CMK (cell line): Measurements from ENCODE around the gene SLC22A31.

Source experiments
- DNase-seq: peaks from one replicate; pipeline ENCODE4 v3.0.0-alpha.2; 2010; ENCODE audit warnings: low read depth

The SLC22A31 gene

DNA sequence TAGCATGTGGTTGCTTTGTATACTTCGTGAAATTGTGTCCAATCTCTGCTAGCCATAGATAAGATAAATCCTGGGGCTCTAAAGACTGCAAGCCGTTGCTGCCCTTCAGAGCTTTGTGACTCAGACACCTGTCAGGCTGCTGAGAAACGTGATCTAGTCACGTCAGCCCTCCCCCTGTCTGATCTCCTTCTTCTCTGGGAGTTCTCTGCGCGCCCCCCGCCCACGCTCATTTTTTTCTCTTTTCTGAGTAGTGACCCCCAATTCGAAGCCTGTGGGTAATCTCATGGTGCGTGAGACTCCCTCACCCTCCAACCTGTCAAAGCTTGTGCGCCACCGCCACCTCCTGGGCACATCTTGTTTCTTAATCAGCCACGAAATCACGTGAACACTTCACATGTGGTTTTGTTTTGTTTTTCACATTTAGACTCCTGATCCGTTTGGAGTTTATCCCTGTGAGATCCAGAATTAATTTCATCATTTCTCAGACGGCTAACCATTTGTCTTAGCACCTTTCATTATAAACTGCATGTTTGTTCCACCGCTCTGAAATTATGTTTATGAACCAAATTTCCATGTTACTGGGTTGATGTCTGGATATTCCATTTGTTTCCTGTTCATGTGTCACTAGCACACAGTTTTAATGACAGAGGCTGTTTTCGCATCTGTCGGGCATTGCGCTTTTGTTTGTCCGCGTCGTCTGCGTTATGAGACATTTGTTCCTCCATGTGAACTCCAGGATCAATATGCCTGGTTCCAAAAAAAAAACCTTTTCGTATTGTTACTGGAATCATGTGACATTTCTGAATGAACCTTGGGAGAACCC lies 16.2 kb upstream of the SLC22A31 start:
- peak; percentile 63 for DNase-seq

DNA sequence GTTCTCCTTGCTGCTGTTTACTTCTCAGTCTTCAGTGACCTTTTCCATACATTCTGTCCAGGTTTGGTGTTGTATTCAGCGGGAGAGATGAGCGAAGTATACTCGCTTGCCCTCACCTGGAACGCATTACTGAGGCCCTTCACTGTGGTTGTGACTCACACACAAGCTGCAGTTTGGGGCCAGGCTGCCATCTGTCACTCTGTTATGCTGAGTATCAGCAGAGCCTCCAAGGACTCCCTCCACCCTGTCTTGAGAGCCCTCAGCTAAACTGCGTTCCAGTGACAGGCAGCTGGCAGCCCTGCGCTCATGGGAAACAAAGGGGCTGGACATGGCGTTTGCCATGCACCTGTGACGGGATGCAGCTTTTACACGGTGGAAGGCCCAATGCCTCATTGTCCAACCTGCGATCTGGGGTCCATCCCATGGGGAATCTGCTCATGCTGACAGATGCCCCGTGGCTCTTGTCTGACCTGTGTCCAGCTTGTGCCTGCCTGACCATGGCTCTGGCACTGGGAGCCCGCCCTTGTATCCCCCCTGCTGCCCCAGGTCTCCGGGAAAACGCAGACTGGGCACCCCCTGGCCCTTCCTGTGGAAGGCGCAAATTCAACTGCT lies 10.7 kb upstream of the SLC22A31 start:
- DNase-seq: no peak

DNA sequence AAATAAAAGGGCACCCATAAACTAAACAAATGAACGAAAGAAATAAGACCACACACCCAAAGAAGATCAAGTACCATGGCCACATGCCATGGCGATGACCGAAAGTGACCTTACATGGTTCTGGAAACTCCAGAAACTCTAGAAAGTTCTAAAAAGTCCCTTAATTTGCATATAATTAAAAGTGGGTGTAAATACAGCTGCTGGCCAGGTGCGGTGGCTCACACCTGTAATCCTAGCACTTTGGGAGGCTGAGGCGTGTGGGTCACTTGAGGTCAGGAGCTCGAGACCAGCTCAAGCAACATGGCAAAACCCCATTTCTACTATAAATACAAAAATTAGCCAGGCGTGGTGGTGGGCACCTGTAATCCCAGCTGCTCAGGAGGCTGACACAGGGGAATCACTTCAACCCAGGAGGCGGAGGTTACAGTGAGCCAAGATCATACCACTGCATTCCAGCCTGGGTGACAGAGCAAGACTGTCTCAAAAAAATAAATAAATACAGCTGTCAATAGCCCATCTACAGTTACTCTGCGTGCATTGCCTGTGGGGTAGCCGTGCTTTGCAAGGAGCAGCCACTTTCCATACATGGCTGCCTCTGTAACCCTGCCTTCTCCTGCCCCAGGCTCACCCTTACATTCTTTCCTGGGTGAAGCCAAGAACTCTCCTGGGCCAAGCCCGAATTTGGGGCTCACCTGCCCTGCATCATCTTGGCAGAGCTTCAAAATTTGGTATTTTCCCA lies 10.0 kb upstream of the SLC22A31 start:
- no peak for DNase-seq

DNA sequence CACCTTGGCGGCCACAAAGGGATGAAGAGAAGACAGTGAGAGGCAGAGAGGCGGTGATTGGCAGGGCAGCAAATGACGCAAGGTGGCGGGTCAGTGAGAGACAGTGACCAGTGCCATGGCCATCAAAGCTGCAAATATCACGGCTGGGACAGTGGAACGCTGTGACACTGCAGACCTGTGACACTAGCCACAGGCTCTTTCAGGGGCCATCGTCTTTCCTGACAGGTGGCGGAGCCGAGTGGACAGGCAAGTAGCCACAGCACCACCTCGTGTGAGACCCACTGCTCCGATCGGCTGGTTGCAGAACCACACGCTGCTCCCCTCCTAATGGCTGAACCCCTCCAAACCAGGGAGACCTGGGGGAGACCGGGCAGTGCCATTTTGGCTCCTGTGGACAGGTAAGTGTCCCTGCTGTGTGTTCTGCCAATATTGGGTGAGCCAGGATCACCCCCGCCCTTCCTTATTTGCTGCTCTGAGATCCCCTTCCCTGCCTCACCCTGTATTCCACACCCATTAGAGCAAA lies 9.2 kb upstream of the SLC22A31 start:
- no peak for DNase-seq

DNA sequence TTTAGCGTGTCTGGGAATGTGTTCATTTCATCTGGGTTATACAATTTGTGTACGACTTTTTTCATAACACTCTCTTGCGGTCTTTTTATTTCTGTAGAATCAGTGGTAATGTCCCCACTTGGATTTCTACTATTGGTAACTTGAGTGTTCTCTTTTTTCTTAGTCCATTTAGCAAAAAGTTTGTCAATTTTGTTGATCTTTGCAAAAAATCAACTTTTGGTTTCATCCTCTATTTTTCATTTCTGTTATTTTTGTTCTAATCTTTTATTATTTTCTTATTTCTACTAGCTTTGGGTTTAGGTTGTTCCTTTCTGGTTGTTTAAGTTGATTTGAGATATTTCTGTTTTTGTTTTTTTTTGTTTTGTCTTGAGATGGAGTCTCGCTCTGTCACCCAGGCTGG lies 7.7 kb upstream of the SLC22A31 start:
- no peak for DNase-seq

DNA sequence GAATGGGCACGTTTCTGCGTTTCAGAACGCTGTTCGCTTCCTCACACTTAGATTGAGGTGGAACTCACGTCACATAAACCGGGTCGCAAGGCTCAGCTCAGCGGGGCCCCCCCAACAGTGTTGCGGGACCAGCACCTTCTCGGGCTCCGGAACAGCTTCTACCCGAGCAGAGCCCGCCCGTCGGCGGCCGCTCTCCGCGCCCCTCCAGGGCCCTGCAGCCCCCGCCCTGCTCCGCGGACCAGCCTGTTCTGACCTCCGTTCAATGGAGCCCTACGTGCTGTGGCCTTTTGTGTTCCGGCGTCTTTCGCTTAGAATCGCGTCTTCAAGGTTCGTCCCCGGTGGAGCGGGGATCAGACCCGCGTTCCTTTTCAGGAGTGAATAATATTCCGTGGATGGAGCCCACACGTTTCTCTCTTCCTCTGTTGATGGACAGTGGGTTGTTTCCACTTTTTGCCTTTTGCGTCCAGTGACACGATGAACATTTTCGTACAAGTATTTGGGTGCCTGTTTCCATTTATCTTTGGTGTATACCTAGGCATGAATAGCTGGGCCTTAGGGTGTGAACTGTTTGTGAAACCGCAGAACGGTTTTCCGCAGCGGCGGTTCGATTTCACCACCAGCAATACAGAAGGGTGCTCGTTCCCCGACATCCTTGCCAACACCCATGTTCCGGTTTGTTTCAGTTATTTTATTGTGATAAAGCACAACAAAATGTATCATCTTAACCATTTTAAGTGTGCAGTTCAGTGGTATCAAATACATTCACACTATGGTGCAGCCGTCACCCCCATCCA lies 2.3 kb upstream of the SLC22A31 start:
- no peak for DNase-seq

DNA sequence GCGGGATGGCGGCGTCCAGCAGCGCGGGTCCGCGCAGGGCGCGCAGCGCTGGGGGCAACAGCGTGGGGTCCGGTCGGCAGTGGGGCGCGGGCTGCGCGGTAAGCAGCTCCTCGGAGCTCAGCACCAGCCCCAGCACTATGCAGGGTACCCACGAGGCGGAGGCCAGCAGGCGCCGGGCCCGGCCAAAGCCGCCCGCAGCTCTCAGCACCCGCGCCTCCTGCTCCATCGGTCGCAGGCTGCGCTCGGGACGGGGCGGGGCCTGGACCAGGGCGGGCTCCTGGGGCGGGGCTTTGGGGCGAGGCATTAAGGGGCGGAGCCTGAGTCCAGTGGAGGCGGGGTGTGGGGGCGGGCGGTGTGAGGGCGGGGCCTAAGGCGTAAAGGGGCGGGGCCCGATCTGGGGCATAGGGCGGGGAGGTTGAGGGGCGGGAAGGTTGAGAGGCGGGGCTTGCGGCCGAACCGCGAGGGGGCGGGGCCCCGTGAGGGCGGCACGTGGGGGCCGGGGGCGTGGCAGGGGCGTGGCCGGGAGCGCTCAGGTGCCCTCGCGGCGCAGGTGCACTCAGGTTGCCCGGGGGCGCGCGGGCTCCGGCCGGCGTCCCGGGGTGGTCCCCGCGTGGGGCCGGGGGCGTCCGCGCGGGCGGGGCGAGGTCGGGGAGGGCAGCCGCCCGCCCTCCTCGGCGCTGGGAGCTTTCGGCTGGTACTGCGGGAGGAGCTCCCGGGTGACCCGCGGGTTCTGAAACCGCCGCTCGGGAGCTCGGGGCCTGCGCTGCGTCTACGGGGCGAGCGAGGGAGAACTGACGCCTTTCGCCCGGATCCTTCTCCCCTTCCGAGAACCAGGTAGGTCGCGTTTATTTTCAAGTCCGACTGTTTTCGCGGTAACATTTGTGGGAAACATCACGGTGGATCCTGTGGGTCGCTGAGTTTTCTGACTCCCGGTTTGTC lies 1.4 kb upstream of the SLC22A31 start:
- peak; percentile 51 for DNase-seq

DNA sequence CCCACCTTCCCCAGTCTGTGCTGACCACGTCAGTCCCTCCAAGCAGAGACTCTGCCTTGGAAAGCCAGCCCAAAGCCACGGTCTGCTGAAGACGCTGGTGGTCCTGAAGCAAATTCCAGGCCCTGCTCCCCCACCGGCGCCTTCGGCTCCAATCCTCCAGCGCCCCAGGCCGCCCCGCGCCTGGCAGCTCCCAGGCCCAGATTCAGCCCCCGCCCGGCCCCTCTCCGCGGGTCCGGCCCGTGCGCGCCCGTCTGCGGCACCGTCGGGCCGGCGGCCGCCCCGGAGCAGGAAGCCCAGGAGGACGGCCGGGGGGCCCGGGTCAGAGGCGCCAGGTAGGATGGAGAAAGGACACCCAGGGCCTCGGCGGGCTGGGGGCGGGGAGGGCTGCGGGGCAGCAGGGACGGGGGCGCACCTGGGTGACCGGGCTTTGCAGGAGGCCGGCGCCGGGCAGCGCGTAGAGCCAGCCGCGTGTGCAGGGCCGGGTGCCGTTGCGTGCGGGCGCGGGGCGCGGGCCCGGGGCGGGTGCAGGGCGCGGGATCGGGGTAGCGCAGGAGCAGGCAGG lies 594 bp upstream of the SLC22A31 start:
- no peak for DNase-seq

DNA sequence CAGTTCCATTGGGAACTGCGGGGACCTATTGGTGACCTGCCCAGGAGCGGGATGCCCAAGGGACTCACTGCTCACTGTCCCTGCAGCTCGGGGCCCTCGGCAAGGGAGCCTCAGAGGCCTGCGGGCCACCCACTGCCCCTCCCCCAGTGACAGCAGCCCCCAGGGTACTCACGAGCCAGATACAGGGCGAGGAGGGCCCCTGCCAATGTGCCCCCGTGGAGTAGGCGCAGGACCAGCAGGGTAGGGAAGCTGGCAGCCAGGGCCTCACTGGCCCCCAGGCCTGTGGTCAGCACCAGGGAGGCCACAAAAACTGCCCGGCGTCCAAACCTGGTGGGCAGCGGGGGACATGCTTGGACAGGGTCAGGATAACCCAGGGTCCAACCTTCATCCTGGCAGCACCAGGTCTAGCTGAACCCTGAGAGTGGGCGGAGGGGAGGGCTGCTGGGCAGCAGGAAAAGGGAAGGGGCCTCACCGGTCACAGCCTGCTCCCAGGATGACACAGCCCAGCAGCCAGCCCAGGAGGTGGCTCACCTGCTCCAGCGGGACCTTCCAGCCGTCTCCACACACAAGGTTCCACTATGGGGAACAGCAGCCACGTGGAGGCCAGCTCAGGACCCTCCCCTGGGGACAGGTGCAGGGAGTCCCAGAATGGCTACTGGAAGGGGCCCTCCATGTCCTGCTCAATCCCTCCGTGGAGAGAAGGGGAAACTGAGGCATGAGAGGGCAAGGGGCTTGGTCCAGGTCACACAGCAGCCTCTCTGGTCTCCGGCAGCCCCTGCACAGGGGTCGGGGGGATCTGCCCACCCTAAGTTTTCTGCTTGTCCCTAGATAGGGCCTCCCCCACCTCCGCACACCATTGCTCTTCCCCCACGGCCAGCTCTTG lies 855 bp downstream of the SLC22A31 start:
- no peak for DNase-seq

DNA sequence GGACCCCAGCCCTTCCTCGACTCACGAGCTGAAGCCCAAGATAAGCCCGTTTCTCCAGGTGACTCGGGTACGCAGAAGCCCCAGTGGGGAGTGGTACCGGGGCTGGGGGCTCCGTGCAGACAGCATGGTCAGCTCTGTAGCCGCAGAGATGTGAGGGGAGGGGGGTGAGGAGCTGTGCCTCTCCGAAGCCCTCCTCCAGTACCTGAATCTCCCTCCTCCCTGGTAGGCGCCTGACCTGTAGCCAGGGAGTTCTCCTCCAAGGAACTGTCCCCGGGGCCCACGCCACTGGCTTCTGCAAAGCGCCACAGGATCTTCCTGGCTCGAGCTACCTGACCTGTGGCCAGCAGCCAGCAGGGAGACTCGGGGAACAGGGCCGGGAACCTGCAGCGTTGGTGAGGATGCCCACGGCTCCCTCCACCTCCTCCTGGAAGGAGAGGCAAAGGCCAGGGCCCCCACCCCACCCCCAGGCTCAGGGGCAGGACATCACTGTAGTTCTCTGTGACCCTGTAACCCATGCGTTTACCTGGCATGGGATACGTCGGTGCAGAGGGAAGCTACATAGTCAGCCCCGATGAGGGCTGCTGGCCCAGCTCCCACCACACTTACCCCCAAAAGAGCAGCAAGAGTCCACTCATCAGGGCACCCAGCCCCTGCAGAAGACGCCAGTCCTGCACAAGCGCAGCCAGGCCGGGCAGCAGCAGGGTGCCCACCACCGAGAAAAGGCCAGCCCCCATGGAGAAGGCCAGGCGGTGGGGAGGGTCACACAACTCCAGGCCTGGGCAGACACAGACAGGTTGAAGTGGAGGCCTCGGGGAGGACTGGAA lies 1.7 kb downstream of the SLC22A31 start:
- no peak for DNase-seq

DNA sequence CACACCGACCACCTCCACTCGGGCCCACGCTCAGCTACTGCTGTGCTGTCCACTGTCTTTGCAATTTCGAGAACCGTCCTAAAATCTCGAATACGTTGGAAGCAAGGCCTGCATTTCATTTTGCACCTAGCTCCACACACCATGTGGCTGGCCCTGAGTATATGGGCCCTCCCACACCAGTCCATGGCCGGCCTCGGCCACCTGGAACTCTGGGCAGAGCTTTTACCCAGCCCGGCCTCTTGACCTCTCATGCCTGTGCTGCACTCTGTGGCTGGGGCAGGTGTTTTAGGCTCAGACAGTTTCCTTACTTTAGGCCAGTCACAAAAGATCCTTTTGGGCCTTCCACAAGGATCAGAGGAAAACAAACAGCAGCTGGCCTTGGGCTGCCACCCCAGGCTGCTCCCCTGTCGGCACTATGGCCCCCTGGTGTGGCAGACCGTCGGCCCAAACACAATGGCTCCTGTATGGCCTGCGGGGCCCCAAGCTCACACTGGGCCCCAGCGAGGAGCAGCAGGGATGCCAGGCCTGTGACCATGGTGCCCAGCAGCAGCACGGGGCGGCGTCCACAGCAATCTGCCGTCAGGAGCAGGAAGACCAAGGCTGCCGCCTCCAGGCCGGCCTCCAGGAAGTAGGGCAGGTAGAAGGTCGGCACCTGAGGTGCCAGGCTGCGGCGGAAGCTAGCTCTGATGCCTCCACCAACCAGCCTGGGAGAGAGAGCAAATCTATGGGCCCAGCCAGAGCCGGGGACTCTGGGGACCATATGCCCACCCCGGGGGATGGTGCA lies 2.5 kb downstream of the SLC22A31 start:
- DNase-seq: no peak

DNA sequence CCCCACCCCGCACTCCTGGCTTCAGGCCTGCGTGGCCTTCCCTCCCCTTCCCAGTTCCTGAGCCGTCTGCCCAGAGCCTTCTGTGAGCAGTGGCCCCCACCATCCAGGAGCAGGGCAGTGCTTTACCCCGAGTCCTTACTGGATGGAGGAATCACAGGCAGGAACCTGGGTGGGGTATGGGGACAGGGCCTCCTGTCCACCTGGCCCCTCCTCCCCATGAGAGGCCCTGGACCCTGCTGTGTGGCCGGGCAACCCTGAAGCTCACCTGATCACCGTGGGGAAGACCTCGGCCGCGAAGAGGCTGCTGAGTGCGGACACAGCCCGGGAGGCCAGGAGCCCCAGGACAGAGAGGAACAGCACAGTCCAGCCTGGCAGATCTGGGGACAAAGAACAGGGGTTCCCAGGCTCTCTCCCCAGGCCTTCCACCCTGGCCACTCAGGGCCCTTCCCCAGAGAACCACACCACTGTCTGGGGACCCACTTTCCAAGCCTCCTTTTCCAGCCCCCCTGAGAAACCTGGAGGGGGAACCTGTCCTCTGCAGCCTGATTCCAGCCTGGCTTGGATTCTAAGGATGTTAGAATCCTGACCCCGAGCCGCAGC lies 3.2 kb downstream of the SLC22A31 start:
- DNase-seq: no peak

DNA sequence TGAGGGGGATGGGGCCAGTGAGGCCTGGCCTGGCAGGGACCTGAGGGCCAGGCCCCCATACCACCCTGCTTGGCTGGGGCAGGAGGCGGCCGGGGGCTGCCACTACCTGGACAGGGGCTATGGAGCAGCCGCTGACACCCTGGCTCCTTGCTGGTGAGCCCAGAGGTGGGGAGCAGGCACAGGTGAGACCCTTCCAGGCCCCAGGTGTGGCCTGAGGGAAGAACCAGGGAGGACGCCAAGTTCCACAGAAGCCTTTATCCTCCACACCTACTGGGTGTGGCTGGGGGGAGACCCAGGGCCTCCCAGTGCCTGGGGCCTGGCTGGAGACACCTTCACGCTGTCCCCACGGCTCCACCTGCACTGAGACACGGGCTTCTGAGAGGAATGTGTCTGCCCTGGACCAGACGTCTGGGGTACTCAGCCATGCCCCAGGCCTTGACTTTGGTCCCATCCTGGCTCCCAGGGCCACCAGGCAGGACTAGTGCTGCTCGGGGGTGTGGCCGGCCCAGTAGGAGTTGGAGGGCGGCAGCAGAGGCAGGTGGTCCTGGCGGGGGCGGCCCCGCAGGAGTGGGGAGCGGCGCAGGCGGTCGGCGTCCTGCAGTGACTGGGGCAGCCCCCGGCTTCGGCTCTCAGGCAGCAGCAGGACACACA lies 4.7 kb downstream of the SLC22A31 start:
- no peak for DNase-seq

DNA sequence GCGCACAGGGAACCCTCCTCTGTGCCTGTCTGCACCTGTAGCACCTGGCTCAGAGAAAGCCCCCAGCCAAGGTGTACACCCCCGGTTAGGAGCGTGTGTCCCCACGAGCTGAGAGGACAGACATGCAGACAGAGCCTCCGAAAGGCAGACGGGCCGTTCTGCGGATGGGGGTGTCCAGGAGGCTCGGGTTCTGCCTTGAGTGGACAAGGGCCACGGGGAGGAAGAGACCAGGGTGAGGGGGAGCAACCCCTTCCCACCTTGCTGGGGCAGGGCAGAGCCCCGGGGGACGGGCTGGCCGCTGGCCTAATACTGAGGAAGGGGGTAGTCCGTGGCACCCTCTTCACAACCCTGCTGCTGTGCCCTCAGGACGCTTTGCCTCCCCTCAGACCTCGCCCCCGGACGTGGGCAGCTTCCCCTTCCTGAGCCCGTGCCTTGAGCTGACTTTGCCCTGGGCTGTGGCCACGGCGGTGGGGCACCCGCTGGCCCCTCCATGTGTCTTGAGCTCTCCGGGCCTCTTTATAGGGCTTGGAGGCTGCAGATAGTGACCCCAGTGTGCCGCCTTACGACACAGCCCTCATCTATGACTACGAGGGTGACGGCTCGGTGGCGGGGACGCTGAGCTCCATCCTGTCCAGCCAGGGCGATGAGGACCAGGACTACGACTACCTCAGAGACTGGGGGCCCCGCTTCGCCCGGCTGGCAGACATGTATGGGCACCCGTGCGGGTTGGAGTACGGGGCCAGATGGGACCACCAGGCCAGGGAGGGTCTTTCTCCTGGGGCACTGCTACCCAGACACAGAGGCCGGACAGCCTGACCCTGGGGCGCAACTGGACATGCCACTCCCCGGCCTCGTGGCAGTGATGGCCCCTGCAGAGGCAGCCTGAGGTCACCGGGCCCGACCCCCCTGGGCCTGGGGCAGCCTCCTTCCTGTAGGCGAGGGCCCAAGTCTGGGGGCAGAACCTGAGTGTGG lies 5.7 kb downstream of the SLC22A31 start:
- no peak for DNase-seq

DNA sequence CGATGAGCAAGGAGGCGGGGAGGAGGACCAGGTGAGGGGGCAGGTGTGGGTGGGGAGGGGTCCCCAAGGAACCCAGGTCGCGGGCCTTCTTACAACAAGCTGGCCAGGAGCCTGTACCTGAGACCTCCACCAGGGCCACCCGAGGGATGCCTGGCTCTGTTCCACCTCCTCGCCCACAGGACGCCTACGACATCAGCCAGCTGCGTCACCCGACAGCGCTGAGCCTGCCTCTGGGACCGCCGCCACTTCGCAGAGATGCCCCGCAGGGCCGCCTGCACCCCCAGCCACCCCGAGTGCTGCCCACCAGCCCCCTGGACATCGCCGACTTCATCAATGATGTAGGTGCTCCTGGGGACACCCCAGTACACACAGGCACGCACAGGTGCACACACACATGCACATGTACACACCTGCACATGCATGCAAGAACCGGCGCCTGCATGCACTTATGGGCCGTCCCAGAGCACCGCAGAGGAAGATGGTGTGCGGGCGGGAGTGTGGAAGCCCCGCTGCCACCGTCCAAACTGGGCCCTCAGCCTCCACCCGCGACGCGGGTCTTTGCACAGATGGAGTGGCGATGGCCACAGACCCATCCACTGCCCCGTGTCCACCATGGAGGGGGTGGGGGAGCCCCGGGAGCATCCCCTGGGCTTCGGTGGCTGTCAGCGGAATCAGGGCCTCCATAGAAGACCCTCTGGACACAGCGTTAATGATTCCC lies 6.6 kb downstream of the SLC22A31 start:
- no peak for DNase-seq
